GM19467 (cell line): ENCODE data around the gene MARK4.

Experiments used
- ATAC-seq: cut with Tn5 transposase; IDR thresholded peaks from one replicate; pipeline ENCODE4 v1.9.1; 2021; ENCODE audit warnings: mild to moderate bottlenecking, moderate library complexity; ENCODE audit not compliant: unreplicated experiment

MARK4 gene

DNA sequence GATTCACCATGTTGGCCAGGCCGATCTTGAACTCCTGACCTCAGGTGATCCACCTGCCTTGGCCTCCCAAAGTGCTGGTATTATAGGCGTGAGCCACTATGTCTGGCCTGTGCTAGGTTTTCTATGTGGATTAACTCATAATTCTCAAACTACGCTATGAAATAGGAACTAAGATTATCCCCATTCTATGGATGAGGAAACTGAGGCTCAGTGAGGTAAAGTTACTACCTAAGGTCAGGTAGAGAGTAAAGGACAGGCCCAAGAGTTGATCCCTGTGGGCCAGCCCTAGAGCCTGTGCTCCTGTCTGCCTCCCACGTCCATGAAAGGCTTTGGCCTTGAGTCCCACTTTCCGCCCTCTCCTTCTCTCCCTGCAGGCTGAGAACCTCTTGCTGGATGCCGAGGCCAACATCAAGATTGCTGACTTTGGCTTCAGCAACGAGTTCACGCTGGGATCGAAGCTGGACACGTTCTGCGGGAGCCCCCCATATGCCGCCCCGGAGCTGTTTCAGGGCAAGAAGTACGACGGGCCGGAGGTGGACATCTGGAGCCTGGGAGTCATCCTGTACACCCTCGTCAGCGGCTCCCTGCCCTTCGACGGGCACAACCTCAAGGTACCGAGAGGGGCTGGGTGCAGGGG is 20.1 kb downstream of the MARK4 start:
- no peak for ATAC-seq

GRCh38 chr19:45271735-45272108 is 20.7 kb downstream of the MARK4 start:
- no peak for ATAC-seq

DNA sequence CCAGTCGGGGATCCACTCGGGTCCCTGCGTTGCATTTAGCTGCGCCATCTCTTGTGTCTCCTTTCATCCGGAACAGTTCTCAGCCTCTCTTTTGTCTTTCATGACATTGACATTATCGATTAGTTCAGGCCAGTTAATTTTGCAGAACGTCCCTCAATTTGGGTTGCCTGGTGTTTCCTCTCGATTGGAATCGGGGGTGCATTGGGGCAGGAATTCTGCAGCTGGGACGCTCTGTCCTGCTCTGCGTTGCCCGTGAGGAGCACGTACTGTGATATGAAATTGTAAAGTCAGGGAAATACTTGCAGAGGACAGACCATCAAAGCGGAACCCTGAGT is 22.4 kb downstream of the MARK4 start:
- ATAC-seq: no peak

- ATAC-seq: no peak
These were observed 24.4 kb downstream of the MARK4 start for GRCh38 chr19:45275370-45275971.

GRCh38 chr19:45276284-45276687 is 25.2 kb downstream of the MARK4 start:
- ATAC-seq: no peak

- ATAC-seq: no peak
These were observed 27.0 kb downstream of the MARK4 start for GRCh38 chr19:45278087-45278486.

DNA sequence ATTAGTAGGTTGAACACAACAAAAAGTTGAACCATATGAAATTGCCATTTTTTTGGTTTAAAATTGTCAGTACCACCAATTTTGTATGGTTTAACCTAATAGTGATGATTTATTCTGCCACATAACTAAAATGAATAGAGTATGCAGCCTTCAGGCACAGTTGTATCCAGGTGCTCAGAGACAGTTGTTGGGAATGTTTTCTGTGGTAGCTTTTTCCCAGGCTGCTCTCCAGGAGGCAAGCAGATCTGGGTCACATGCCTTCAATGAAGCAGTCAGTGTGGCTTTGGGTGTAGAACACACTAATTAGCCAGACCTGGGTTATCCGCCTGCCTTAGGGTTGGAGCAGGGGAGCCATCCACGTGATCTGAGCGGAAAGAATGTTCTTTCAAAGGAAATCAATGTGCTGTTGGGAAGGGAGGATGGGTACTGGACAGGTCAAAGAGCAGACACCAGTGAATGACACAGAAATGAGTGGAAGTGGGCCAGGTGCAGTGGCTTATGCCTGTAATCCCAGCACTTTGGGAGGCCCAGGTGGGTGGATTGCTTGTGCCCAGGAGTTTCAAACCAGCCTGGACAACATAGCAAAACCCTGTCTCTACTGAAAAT is 28.6 kb downstream of the MARK4 start:
- ATAC-seq: no peak

DNA sequence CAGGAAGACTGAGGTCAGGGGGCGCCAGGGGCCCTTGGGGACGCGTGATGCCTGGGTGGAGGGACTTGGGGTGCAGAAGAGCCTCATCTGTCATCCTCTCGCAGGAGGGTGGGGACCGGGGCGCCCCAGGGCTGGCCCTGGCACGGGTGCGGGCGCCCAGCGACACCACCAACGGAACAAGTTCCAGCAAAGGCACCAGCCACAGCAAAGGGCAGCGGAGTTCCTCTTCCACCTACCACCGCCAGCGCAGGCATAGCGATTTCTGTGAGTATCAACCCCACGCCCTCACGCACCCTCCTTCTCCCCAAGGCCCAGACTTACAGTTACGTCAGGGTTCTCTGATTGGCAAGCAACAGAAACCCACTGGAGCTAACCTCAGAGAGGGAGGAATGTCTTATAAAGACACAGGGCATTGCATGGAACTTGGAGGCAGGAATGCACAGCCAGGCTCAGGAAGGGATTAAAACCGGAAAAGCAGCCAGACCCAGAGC is 29.4 kb downstream of the MARK4 start:
- no peak for ATAC-seq

DNA sequence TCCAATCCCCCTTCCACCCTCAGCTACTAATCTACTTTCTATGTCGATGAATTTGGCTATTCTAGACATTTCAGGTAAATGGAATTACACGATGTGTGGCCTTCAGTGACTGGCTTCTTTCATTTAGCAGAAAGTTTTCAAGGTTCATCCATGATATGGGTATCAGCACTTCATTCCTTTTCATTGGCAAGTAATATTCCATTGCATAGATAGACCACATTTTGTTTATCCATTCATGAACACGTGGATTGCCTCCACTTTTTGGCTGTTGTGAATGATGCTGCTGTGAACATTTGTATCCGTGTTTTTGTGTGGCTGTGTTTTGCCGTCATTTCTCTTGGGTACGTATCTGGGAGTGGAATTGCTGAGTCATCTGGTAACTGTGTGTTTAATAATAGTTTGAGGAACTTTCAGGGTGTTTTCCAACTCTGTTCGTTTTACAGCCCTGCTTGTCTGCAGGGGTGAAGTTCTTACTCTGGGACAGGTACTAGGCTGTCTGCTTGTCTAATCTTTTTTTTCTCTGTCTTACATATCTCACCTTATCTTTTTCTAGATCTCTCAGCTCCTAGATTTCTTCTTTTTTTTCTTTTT is 32.5 kb downstream of the MARK4 start:
- no peak for ATAC-seq

DNA sequence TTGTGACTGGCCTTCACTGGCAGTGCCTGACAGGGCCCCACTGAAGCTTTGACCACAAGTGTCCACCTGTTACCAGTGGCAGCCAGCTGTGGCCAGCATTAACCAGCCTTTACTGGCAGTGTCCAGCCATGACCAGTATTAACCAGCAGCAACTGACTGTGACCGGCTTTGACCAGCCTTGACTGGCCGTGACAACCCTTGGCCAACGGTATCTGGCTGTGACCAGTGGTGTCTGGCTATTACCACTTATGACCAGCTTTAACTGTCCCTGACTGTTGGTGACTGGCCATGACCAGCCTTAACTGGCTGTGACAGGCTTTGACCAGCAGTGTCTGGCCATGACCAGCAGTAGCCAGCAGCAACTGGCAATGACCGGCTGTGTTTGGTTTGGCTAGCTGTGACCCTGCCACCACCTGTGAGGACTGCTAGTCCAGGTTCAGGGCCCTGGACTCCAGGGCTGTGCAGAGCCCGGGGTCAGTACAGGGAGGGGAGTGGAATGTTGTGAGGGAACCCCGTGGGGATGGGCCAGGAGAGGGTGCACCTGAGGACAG is 39.4 kb downstream of the MARK4 start:
- no peak for ATAC-seq

DNA sequence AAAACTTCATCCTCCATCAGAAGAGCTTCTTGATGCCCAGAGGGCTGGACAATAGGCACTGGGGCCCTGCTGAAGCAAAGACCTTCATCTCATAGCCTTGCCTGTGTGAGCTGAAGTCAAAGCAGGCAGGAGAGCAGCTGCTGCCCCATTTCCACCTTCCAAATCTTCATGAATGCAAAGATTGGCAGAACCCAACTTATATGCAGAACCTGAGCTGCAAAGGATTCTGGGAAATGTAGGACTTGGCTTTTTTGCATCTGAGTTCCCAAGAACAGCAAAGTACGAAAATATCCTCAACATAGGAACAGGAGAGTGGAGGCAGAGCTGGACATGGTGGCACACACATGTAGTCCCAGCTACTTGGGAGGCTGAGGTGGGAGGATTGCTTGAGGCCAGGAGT is 40.8 kb downstream of the MARK4 start:
- no peak for ATAC-seq

DNA sequence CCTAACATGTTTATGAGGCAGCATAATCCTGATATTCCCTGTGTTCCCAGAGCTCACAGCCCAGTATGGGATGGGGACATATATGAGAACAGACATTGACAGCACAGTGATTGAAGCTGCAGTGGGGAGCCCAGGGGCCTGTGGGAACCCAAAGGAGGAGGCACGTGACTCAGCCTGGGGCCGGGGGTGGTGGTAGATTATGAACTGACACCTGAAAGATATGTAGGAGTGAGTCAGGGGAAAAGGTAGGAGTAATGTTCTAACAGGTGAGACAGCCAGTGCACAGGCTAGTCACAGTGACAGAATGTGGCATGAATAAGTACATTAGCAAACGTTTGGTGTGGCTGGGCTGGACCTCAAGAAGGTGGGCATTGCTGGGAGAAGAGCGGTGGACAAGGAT is 42.6 kb downstream of the MARK4 start:
- ATAC-seq: no peak

DNA sequence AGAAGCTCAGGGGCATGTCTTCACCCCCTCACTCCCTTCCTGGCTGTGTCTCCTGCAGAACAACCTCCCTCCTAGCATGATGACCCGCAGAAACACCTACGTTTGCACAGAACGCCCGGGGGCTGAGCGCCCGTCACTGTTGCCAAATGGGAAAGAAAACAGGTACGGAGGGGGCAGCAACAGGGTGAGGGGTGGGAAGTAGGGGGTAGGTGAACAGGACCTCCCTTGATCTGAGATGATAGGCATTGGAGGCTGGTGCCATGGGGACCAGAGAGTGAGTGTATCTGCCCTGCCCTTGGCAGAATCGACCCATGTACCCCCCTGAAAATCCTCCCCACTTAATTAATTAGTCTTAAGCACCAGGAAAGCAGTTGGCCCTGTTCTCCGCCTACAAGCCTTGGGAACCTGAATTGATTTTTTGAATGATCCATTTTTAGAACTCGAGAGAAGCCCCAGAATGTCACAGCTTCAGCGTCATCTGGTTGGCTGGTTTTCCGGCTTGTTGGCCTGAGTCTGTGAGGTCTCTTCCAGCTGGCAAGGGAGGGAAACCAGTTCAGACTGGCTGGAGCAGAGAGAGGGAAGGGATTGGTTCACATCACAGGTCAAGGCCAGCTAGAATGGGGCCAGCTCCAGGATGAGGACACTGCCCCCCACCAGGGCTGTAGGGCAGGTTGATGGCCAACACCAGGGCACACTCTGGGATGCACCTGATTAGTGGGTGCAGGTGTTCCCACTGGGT is 43.4 kb downstream of the MARK4 start:
- no peak for ATAC-seq

- ATAC-seq: no peak
These were observed 44.8 kb downstream of the MARK4 start for GRCh38 chr19:45295873-45296272.

DNA sequence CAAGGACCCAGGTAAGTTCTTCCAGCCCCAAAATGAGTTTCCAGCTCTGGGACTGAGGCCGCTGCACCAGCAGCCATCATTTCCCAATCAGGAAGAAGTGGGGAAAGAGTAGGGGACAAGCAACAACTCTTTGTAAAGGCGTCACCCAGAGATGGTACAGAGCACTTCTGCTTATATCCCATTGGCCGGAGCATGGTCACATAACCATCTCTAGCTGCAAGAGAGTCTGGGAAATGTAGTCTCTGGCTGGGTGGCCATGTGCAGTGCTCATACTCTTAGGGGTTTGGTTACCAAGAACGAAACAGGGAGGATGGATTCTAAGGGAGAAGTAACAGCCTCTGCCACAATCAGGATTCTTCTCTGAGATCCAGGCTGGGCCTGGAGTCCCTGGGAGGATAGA is 45.3 kb downstream of the MARK4 start:
- no peak for ATAC-seq

DNA sequence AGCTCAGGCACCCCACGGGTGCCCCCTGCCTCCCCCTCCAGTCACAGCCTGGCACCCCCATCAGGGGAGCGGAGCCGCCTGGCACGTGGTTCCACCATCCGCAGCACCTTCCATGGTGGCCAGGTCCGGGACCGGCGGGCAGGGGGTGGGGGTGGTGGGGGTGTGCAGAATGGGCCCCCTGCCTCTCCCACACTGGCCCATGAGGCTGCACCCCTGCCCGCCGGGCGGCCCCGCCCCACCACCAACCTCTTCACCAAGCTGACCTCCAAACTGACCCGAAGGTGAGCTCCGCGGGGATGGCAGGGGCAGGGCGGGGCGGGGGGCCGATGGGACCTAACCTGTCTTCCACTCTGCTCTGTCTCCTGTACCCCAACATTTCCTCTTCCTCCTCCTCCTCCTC is 46.6 kb downstream of the MARK4 start:
- no peak for ATAC-seq

DNA sequence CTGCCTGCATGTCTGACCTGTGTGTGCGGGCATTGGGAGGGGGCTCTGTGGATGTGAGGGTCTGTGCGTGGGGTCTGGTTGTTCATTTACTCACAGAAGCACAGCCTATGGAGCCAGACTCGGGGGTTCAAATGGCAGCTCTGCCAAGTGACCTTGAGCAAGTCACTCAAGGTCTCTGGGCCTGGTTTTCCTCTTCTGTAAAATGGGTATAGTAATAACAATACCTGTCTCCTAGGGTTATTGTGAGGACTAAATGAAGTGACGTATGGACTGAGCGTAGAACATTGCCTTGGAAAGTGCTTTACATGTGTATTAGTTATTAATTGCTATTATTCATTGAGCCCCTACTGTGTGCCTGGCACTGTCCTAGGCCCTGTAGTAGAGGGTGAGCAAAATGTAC is 47.2 kb downstream of the MARK4 start:
- no peak for ATAC-seq

DNA sequence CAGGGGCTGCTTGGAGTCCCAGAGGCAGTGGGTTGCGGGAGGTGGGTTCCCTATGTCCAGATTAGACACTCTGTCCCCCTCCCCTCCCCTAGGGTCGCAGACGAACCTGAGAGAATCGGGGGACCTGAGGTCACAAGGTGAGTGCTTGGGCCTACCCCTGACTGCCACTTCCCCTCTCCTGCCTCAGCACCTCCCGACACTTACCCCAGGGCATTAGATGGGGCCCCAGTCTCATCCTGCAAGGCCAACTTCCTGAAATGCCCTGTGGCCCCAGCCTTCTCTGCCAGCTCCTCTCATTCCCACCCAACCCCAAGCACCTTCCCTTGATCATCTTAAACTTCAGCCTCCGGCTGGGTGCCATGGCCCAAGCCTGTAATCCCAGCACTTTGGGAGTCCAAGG is 48.6 kb downstream of the MARK4 start:
- ATAC-seq: no peak

GRCh38 chr19:45302416-45302815 is 51.3 kb downstream of the MARK4 start:
- no peak for ATAC-seq

DNA sequence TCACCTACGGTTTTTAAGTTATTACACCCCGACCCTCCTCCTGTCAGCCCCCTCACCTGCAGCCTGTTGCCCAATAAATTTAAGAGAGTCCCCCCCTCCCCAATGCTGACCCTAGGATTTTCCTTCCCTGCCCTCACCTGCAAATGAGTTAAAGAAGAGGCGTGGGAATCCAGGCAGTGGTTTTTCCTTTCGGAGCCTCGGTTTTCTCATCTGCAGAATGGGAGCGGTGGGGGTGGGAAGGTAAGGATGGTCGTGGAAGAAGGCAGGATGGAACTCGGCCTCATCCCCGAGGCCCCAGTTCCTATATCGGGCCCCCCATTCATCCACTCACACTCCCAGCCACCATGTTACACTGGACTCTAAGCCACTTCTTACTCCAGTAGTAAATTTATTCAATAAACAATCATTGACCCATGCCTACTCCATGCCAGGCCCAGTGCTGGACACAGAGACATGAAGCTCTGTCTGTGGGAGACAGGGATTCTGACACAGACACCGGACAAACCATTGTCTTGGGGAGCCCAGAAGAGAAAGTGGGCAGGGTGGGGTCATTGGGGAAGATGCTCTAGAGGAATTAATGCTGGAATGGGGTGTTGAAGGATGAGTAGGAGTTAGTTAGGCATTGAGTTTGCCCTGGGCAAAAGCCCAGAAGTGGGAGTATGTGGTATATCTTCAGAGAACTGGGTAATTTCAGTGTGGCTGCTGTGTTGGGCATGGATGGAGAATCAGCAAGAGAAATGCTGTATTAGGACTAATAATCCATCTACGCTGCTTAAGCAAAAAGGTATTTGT is 52.4 kb downstream of the MARK4 start:
- ATAC-seq: no peak
